ENCODE measurements around the gene ZNF148. TPM values are rescaled to one million over a fixed set of nuclear protein-coding genes. Genes with fewer than 3 reads are reported as not detected.

The ZNF148 gene
- total RNA-seq, 1 donor from 2014 or later = 33.1 TPM

GRCh38 chr3:125334675-125335560 is 40.2 kb downstream of the ZNF148 start:
- no peak for DNase-seq (ENCODE audit: low spot score)

DNA sequence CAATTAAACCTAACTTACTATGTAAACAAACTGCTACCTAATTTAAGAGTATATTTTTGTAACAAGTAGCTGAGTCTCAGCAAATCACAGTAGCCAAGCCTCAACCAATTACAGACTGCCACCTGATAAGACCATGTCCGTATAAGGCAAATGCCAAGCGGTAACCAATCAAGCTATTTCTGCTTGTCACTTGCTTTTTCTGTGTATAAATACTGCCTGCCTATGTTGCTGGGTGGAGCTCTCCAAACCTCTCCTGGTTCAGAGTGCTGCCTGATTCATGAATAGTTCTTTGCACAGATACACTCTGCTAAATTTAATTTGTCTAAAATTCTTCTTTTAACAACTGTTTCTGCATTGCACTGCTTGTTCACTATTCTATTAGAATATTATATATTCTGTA is 42.6 kb downstream of the ZNF148 start:
- DNase-seq (ENCODE audit: low spot score) = no peak

DNA sequence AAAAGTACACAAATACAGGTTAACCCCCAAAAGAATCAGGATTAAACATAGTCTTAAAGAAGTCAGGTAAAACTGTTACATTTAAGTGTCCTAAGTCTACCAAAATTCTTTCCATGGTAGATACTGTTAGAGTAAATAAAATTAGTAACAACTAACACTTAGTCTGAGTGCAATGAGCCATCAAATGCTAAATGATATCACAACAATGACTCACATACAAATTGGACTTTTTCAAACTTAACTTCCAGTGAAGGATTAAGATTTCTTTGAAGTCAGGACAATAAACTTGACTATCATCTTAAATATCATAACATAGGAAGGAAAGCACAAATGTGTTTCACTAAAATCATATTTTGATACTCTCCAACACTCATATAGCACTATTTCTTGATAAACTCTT is 43.9 kb downstream of the ZNF148 start:
- no peak for DNase-seq (ENCODE audit: low spot score)

- DNase-seq (ENCODE audit: low spot score) = no peak
These were observed 48.2 kb downstream of the ZNF148 start for GRCh38 chr3:125326957-125327356.

DNA sequence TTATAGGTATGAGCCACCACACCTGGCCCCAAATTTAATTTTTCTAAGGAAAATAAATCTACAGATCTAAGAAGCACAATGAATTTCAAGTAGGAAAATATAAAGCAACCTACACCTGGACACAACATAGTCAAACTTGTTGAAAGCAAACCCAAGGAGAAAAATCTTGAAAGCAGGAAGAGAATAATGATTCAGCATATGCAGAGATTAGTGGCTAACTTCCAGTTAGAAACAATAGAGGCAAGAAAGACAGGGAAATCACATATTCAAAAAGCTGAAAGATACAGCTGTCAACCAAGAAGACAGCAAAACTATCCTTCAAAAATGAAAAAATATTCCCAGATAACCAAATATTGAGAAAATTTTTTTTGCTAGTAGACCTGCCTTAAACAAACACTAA is 49.4 kb downstream of the ZNF148 start:
- DNase-seq (ENCODE audit: low spot score) = no peak

- no peak for DNase-seq (ENCODE audit: low spot score)
These were observed 50.8 kb downstream of the ZNF148 start for GRCh38 chr3:125324341-125324740.

- DNase-seq (ENCODE audit: low spot score) = no peak
These were observed 52.2 kb downstream of the ZNF148 start for GRCh38 chr3:125322917-125323316.

DNA sequence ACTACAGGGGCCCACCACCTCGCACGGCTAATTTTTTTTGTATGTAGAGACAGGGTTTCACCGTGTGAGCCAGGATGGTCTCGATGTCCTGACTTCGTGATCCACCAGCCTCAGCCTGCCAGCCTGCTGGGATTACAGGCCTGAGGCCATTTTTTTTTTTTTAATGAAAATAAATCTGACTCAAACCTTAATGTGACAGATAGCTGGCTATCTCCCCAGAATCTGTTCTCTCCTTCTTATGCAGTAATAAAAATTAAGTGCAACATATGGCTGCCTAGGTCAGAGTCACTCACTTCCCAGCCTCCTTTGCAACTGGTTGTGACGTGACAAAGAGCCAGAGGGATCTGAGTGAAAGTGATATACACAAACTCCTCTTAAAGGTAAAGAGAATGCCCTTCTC is 53.0 kb downstream of the ZNF148 start:
- no peak for DNase-seq (ENCODE audit: low spot score)

DNA sequence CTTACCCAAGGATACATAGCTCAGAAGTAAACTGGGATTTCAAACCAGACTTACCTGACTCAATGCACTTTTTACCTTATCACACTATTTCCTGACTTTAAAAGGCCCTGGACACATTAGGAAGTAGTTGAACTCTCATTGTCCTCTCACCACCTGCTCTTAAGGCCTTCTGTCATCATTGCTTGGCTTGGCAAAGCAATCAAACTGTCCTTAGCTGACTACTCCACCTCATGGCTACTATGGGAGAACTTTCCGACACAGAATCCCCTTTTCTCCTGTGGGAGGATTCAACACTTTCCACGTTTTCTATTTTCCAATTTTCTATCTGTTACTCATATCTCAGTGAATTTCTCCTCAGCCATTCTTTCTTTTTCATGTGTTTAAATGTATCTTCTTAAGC is 55.4 kb downstream of the ZNF148 start:
- DNase-seq (ENCODE audit: low spot score) = no peak

DNA sequence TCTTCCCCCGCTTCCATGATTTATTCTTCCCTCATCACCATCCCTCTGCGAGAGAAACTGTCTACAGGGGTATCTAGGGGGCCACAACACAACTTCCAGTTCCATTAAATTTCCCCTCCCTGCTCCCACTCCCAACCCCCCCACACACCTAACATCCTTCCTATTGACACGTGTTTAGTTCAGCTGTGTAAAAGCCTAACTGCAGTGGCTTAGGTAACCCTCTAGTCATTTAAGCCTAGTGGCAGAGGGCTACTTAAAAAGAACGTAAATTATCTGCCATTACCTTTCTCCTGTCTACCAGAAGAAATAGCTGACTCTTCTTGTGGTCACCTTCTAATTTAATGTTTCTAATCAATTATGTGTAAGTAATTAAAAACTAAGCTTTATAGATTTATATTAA is 56.3 kb downstream of the ZNF148 start:
- DNase-seq (ENCODE audit: low spot score) = no peak

DNA sequence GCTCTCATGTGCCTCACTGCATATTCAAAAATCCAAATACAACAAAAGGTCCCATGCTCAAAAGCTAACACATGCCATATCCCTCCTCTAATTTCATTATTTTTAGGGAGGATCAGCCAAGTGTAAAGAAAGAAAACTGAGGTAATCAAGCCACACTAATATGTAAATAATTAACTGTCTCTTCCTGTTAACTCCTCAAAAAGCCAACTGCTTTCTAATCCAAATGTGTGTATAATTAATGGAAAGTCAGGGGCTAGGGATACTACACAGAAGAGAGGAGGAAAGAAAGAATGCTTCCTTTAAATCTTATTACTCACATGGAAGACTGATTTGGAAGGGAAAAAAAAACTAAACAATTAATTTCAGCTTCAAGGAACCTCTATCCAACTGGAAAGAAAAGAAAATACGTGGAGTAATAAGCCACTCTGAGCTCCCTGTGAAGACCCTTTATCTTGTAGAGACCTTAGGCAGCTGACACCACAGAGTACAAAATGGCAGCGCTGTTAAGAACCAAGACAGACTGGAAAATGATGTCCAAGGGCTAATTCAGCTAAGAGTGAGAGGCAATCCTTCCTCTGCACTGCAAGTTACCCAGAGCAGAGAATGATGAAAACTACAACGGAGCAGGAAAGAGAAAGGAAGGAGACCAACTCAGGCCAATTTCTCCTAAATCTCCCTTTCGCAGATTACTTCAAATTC is 56.8 kb downstream of the ZNF148 start:
- no peak for DNase-seq (ENCODE audit: low spot score)

GRCh38 chr3:125317761-125318160 is 57.4 kb downstream of the ZNF148 start:
- no peak for DNase-seq (ENCODE audit: low spot score)

- no peak for DNase-seq (ENCODE audit: low spot score)
These were observed 58.2 kb downstream of the ZNF148 start for GRCh38 chr3:125316949-125317348.

- DNase-seq (ENCODE audit: low spot score) = no peak
These were observed 58.9 kb downstream of the ZNF148 start for GRCh38 chr3:125316246-125316645.

- DNase-seq (ENCODE audit: low spot score) = no peak
These were observed 62.0 kb downstream of the ZNF148 start for GRCh38 chr3:125313060-125313635.

GRCh38 chr3:125310623-125311081 is 64.5 kb downstream of the ZNF148 start:
- DNase-seq (ENCODE audit: low spot score) = no peak

DNA sequence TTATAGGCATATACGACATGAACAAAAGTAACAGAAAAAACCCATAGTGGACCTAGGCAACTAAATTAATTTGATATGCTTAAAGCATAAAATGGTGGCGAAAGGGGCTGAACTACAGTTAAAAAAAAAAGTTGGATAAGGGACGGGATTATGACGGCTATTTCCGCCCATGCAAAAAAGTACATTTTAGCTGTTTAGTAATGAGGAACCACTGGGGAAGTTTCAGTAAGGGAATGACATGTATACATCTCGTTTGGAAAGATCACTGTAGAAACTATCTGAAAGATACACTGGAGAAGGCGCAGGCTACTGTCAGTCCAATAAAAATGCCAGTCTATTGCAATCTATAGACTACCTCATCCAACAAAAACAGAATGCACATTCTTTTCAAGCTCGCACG is 65.6 kb downstream of the ZNF148 start:
- no peak for DNase-seq (ENCODE audit: low spot score)

DNA sequence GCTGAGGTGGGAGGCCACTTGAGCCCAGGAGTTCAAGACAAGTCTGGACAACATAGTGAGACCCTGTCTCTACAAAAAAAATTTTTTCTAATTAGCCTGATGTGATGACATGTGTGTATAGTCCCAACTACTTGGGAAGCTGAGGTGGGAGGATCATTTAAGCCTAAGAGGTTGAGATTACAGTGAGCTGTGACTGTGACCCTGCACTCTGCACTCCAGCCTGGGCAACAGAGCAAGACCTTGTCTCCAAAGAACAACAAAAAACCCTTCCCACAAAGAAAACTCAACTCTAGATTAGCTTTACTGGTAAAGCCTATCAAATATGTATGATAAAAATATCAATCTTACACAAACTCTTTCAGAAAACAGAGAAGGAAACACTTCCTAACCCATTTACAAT is 68.5 kb downstream of the ZNF148 start:
- no peak for DNase-seq (ENCODE audit: low spot score)

- DNase-seq (ENCODE audit: low spot score) = no peak
These were observed 72.2 kb downstream of the ZNF148 start for GRCh38 chr3:125302932-125303331.

- no peak for DNase-seq (ENCODE audit: low spot score)
These were observed 74.7 kb downstream of the ZNF148 start for GRCh38 chr3:125300416-125300815.

- no peak for DNase-seq (ENCODE audit: low spot score)
These were observed 80.7 kb downstream of the ZNF148 start for GRCh38 chr3:125294411-125294810.

GRCh38 chr3:125292015-125292414 is 83.1 kb downstream of the ZNF148 start:
- no peak for DNase-seq (ENCODE audit: low spot score)
